CD4-positive, alpha-beta T cell treated with Interleukin-15 for 1 hour (primary cell): ENCODE results near the gene PDCD1.
A peak's percentile ranks its signal among the peaks of the same experiment; 100 is the strongest.
"Not testable (repeated sequence)": the region's sequence is repeated elsewhere in the genome, so short reads cannot be mapped to it uniquely, and the experiment has no call there.

Experiments used
- DNase-seq: peaks from one replicate; pipeline ENCODE4 v3.0.0-alpha.2; 2020

The PDCD1 gene

GRCh38 chr2:241877197-241877685, 18.5 kb upstream of the PDCD1 start:
- no peak for DNase-seq

GRCh38 chr2:241876528-241877196, 18.0 kb upstream of the PDCD1 start:
- DNase-seq = no peak

DNA sequence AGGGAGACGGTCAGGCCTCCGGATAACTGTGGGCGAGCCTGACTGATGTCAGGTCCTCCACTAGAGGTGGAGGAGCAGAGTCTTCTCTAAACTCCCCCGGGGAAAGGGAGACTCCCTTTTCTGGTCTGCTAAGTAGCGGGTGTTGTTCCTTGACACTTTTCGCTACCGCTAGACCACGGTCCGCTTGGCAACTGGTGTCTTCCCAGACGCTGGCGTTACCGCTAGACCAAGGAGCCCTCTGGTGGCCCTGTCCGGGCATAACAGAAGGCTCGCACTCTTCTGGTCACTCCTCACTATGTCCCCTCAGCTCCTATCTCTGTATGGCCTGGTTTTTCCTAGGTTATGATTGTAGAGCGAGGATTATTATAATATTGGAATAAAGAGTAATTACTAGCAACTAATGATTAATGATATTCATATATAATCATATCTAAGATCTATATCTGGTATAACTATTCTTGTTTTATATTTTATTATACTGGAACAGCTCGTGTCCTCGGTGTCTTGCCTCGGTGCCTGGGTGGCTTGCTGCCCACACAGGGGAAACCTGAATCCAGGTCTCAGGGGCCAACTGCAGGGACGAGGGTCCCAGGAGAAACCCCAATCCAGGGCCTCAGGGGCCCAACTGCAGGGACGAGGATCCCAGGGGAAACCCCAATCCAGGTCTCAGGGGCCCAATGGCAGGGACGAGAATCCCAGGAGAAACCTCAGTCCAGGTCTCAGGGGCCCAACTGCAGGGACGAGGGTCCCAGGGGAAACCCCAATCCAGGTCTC, 17.2 kb upstream of the PDCD1 start:
- DNase-seq = not testable (repeated sequence)

- DNase-seq = no peak
Observed at GRCh38 chr2:241874277-241874925, 15.7 kb upstream of the PDCD1 start.

DNA sequence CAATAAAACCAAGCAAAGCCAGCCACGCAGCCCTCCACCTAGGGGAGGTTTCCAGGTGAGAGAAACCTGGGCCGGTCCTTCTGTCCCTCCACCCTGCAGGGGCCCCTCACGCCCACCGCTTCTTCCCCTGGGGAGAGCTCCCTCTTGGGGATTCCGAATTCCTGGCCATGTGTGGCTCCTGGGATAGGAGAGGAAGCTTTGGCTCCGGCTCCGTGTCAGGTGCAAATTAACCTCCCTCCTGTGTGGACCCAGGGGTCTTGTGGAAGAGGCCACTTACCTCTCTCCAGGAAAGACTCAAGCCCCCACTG, 15.1 kb upstream of the PDCD1 start:
- no peak for DNase-seq

GRCh38 chr2:241873081-241873802, 14.5 kb upstream of the PDCD1 start:
- DNase-seq = no peak

GRCh38 chr2:241872313-241872642, 13.6 kb upstream of the PDCD1 start:
- no peak for DNase-seq

DNA sequence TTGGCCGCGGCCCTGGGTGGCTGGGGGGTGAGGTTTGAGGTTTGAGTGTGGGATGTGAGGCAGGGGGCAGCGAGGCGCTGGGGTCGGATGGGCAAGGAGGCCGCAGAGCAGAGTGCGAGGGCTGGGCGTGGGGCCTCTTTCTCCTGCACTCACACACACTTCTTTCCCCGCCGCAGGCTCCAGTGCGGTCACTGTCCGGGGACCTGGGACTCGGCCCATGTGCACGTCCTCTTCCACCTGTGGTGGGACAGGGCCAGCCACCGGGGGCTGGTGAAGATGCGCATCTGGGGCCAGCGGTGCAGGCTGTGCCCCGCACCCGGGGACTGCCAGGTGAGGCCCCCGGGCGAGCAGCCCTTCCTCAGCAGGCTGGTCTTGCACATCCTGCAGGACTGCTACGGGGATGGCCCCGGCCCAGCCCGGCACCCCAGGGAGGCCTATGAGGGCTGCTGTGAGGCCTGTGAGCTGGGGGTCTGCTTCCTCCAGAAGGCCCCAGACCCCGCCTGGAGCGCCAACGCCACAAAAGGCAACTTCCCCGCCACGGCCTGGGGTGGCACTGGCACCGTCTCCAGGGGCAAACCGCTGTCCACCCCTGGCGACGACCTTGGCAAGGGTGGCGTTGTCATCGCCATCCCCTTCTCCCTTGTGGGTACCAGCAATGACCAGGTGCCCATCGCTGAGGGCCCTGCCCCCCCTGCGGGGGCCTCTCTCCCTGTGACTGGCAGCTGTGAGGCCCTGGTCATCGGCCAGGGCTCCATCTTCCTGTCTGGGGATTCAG, 13.0 kb upstream of the PDCD1 start:
- DNase-seq = no peak

- DNase-seq = peak; percentile 49
Observed at GRCh38 chr2:241870611-241871537, 12.2 kb upstream of the PDCD1 start.

DNA sequence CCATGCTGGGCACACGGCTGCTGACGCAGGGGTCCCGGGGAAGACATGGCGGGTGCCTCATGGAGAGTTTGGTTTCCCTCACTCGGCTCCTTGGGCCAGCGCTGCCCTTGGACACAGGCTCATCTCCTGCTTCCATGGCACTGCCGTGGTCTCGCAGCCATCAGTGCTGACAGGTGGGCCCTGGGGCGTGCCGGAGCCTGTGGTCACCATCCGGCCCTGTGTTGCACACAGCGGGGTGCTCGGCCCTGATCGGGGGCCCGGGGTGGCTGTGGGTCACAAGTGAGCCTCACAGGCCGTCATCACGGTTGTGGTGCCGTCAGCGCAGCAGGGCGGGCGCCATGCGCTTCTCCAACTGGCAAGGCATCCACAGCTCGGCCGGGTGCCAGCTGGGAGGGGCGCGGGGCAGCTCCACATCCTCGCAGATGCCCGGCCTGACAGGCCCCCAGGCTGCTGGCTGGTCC, 11.4 kb upstream of the PDCD1 start:
- DNase-seq = no peak

- DNase-seq = no peak
Observed at GRCh38 chr2:241869087-241869961, 10.6 kb upstream of the PDCD1 start, which contains the start of gene RTP5. RTP5 (plus strand) TSS chr2:241869729; CDS start chr2:241869757, 28 bp downstream.

DNA sequence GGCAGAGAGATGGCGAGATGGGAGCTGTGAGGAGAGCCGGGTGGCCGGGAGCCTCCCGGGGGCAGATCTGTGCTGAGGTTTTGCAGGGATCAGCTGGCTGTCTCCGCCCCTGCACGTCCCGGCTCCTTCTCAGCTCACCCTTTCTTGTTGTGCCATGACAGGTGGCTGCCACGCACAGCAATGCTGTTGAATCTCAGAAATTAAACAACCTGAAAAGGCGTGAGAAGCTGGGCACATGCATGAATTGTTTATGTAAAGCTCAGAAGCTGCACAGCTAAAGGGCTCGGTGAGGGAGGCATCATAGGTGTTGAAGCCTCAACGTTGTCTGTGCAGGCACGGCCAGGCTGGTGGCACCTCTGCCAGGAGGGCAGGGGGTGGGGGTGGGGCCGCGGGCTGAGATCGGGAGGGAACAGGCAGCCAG, 10.0 kb upstream of the PDCD1 start:
- no peak for DNase-seq

GRCh38 chr2:241867776-241868420, 9.2 kb upstream of the PDCD1 start:
- peak; percentile 56 for DNase-seq

GRCh38 chr2:241866790-241867645, 8.3 kb upstream of the PDCD1 start:
- DNase-seq = no peak

DNA sequence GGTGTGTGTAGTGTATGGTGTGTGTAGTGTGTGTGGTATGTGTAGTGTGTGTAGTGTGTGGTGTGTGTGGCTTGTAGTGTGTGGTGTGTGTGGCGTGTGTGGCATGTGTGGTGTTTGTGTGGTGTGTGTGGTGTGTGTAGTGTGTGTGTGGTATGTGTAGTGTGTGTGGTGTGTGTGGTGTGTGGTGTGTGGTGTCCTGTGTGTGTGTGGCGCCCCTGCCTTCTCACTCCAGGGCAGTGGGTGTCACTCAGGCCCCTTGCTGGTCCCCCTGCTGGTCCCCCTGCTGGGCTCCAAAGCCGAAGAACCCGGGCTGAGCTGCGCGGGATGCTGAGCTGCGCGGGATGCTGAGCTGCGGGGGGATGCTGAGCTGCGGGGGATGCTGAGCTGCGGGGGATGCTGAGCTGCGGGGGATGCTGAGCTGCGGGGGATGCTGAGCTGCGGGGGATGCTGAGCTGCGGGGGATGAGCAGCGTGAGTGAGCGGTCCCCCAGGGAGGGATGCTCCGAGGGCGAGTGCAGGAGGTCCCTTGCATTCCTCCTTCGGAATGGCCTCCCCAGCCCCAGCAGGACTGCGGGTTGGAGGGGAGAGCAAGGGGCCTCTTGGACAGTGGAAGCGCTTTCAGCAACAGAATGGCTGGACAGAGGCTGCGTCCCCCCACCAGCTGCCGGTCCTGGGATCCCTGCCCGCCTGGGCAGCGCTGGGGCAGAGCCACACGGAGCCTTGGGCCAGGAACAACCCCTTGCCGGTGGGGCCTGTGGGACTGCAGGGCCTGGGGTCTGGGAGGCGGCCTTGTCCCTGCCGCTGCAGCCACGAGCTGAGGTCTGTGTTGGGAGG, 7.5 kb upstream of the PDCD1 start:
- no peak for DNase-seq

DNA sequence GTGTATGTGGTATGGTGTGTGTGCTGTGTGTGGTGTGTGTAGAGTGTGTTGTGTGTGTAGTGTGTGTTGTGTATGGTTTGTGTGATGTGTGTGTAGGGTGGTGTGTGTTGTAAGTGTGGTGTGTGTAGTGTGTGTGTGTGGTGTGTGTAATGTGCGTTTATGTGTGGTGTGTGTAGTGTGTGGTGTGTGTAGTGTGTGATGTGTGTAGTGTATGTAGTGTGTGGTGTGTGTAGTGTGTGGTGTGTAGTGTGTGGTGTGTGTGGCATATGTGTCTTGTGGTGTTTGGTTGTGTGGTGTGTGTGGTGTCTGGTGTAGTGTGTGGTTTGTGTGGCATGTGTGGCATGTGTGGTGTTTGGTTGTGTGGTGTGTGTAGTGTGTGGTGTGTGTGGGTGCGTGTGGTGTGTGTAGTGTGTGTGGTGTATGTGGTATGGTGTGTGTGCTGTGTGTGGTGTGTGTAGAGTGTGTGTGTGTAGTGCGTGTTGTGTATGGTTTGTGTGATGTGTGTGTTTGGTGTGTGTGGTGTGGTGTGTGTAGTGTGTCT, 6.8 kb upstream of the PDCD1 start:
- no peak for DNase-seq

DNA sequence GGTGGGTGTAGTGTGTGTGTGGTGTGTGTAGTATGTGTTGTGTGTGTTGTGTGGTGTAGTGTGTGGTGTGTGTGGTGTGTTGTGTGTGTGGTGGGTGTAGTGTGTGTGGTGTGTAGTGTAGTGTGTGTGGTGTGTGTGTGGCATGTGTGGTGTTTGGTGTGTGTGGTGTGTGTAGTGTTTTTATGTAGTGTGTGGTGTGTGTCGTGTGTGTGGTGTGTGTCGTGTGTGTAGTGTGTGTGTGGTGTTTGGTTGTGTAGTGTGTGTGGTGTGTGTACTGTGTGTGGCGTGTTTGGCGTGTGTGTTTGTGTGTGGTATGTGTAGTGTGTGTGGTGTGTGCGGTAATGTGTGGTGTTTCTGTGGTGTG, 6.1 kb upstream of the PDCD1 start:
- DNase-seq = no peak
